Ammon's horn (tissue), 1 donor: ENCODE measurements around the gene TMEM256.

Experiments
- DNase-seq: peaks from one replicate; pipeline ENCODE4 v3.0.0-alpha.2; 2016; ENCODE audit warnings: low spot score

TMEM256 gene

GRCh38 chr17:7403977-7404736 is at the start of gene TMEM256:
TMEM256 (minus strand) TSS chr17:7404097; CDS start chr17:7404084, 13 bp downstream.
- peak; percentile 100 for DNase-seq

- DNase-seq = no peak
Measured at GRCh38 chr17:7448461-7448860, 44.6 kb upstream of the TMEM256 start.

GRCh38 chr17:7445619-7445968 is 41.7 kb upstream of the TMEM256 start:
- DNase-seq = no peak

GRCh38 chr17:7444682-7445618 is 41.1 kb upstream of the TMEM256 start, which contains the start of gene CHRNB1:
CHRNB1 (plus strand) TSS chr17:7445061; CDS start chr17:7445128, 67 bp downstream.
- DNase-seq = peak; percentile 87

GRCh38 chr17:7443499-7444485 is 39.9 kb upstream of the TMEM256 start:
- DNase-seq = no peak

GRCh38 chr17:7442142-7442541 is 38.2 kb upstream of the TMEM256 start:
- no peak for DNase-seq

GRCh38 chr17:7441266-7441665 is 37.4 kb upstream of the TMEM256 start:
- no peak for DNase-seq

- DNase-seq = peak; percentile 38
Measured at GRCh38 chr17:7440834-7441195, 36.9 kb upstream of the TMEM256 start.

GRCh38 chr17:7440113-7440833 is 36.4 kb upstream of the TMEM256 start:
- DNase-seq = no peak

GRCh38 chr17:7439462-7440112 is 35.7 kb upstream of the TMEM256 start, which contains the start of gene FGF11:
FGF11 (plus strand) TSS chr17:7439512; CDS start chr17:7439621, 109 bp downstream.
- no peak for DNase-seq

- no peak for DNase-seq
Measured at GRCh38 chr17:7438656-7439460, 35.0 kb upstream of the TMEM256 start.

GRCh38 chr17:7437950-7438614 is 34.2 kb upstream of the TMEM256 start:
- peak; percentile 78 for DNase-seq

- no peak for DNase-seq
Measured at GRCh38 chr17:7437369-7437863, 33.5 kb upstream of the TMEM256 start.

GRCh38 chr17:7436556-7437368 is 32.9 kb upstream of the TMEM256 start:
- DNase-seq = peak; percentile 81

GRCh38 chr17:7435676-7436555 is 32.0 kb upstream of the TMEM256 start:
- no peak for DNase-seq

GRCh38 chr17:7432296-7432695 is 28.4 kb upstream of the TMEM256 start:
- no peak for DNase-seq

- no peak for DNase-seq
Measured at GRCh38 chr17:7431231-7431630, 27.3 kb upstream of the TMEM256 start.
